ENCODE measurements around the gene MFNG.

GRCh38 chr22:37516456-37516855 is 30.3 kb upstream of the MFNG start:
- no peak for TF ChIP-seq CTCF (IDR thresholded peaks at IDR 0.05)
- no peak for TF ChIP-seq POLR2A (IDR thresholded peaks at IDR 0.05)
